HepG2 (cell line): ENCODE measurements around the gene MAPK8. TPM values are rescaled to one million over a fixed set of nuclear protein-coding genes. Genes with fewer than 3 reads are reported as not detected.

Experiments used
- ATAC-seq: fragments of 200-7000 bp; cut with Tn5 transposase; 3 replicates; pipeline ENCODE4 v1.9.1; 2020; ENCODE audit warnings: mild to moderate bottlenecking, moderate library complexity
- BruUV-seq: library from RNA; stranded (reverse); fragments of 400-500 nt; replicated peaks from 2 replicates; lab custom pipeline; 2021; lab: Mats Ljungman, UMichigan
- CTCF ChIA-PET: fragments of 300-600 bp; formaldehyde crosslinking; extraction: SDS; loops from one replicate; lab custom pipeline; 2021; ENCODE audit warnings: low total read pairs, inconsistent platforms, low intra/inter-chr PET ratio; lab: Yijun Ruan, JAX
- POLR2A ChIA-PET: fragments of 350-600 bp; sonication (Branson Sonifier 250); formaldehyde crosslinking; loops from one replicate; lab custom pipeline; 2020; ENCODE audit warnings: antibody characterized with exemption, inconsistent platforms; lab: Yijun Ruan, JAX
- DNase-seq: peaks from one replicate; pipeline ENCODE4 v3.0.0-alpha.2; 2015; ENCODE audit warnings: low spot score
- FAIRE-seq: peaks from 3 replicates; lab custom pipeline; 2011; peaks lifted over from hg19 to GRCh38; lab: Jason Lieb, UNC
- H2AFZ ChIP-seq: one replicate; pipeline ENCODE4 v1.6.1; 2011; ENCODE audit warnings: low read length, inconsistent platforms
- H3K27ac ChIP-seq: fragments of 300-600 bp; 3 replicates; pipeline ENCODE4 v1.8.0; 2011; ENCODE audit warnings: mixed run types, mild to moderate bottlenecking, mixed read lengths, low read length, inconsistent platforms; ENCODE audit not compliant: insufficient read depth; ENCODE audit errors: extremely low read length
- H3K27me3 ChIP-seq, 2 experiments: fragments of 200-600 bp in 1 of 2; 2 replicates in 1 of 2; 3 replicates in 1 of 2; pipeline versions ENCODE4 v1.6.0 to v1.8.0; 2011; ENCODE audit warnings: low read length in 2 of 2, mild to moderate bottlenecking in 2 of 2, moderate library complexity in 2 of 2, inconsistent platforms in 1 of 2; ENCODE audit not compliant: insufficient read depth in 2 of 2, control insufficient read depth in 1 of 2
- H3K36me3 ChIP-seq, 2 experiments: fragments of 200-600 bp in 1 of 2; replicated peaks in 1 of 2; 2 replicates in 1 of 2; 3 replicates in 1 of 2; pipeline versions ENCODE4 v1.5.1 to v1.8.0; 2011; ENCODE audit warnings: low read length in 2 of 2, inconsistent platforms in 1 of 2; ENCODE audit not compliant: insufficient read depth in 2 of 2, control insufficient read depth in 1 of 2
- H3K4me1 ChIP-seq: 2 replicates; pipeline ENCODE4 v1.5.1; 2012; ENCODE audit warnings: low read length, inconsistent platforms; ENCODE audit not compliant: insufficient read depth
- H3K4me2 ChIP-seq: 2 replicates; pipeline ENCODE4 v1.6.0; 2011; ENCODE audit warnings: low read depth, low read length, inconsistent platforms
- H3K4me3 ChIP-seq, 3 experiments: fragments of 200-600 bp in 1 of 3; sonication (generic), shearing (Covaris generic) in 1 of 3; replicated peaks in 1 of 3; 2 replicates each; pipeline ENCODE4 v1.5.1; 2011 to 2016; ENCODE audit warnings: low read length in 3 of 3, inconsistent platforms in 2 of 3, low read depth in 2 of 3, mild to moderate bottlenecking in 2 of 3, control low read depth in 1 of 3, mixed read lengths in 1 of 3; ENCODE audit not compliant: insufficient read depth in 1 of 3
- H3K79me2 ChIP-seq: one replicate; pipeline ENCODE4 v1.6.1; 2011; ENCODE audit warnings: low read length, inconsistent platforms; ENCODE audit not compliant: insufficient read depth
- H3K9ac ChIP-seq: 2 replicates; pipeline ENCODE4 v1.6.0; 2011; ENCODE audit warnings: mild to moderate bottlenecking, low read depth, low read length, inconsistent platforms; ENCODE audit not compliant: insufficient read depth
- H3K9me3 ChIP-seq: 2 replicates; pipeline ENCODE4 v1.5.1; 2012; ENCODE audit warnings: mild to moderate bottlenecking, low read length
- H4K20me1 ChIP-seq: 2 replicates; pipeline ENCODE4 v1.6.0; 2011; ENCODE audit warnings: inconsistent platforms, mild to moderate bottlenecking, low read length, moderate library complexity; ENCODE audit not compliant: insufficient read depth
- ATF4 ChIP-seq, 2 experiments: fragments of 450-650 bp in 1 of 2; sonication (generic) in 1 of 2; formaldehyde crosslinking; IDR thresholded peaks; 2 replicates each; pipeline versions ENCODE4 v1.5.0 to v1.8.0; 2020 to 2022; ENCODE audit warnings: mild to moderate bottlenecking in 1 of 2, missing genetic modification reagents in 1 of 2
- CCAR2 ChIP-seq: fragments of 200-400 bp; formaldehyde crosslinking; optimal IDR thresholded peaks from 2 replicates; pipeline ENCODE3; 2018; ENCODE audit warnings: low read depth, mild to moderate bottlenecking, low read length, moderate library complexity
- E2F5 ChIP-seq: sonication (generic); formaldehyde crosslinking; conservative IDR thresholded peaks from 2 replicates; pipeline ENCODE4 v1.4.0; 2020; ENCODE audit warnings: missing genetic modification reagents
- KLF6 ChIP-seq: IDR thresholded peaks from 2 replicates; pipeline ENCODE4 v1.8.0; 2016; ENCODE audit warnings: missing biosample characterization, missing genetic modification reagents
- LRRFIP1 ChIP-seq: sonication (generic); formaldehyde crosslinking; conservative IDR thresholded peaks from 2 replicates; pipeline ENCODE4 v1.4.0; 2020; ENCODE audit warnings: missing genetic modification reagents
- SOX5 ChIP-seq: IDR thresholded peaks from 2 replicates; pipeline ENCODE4 v1.6.1; 2016; ENCODE audit warnings: borderline replicate concordance
- SSRP1 ChIP-seq: IDR thresholded peaks from 2 replicates; pipeline ENCODE4 v1.6.1; 2016; ENCODE audit warnings: control low read depth
- TMF1 ChIP-seq: sonication (generic); formaldehyde crosslinking; IDR thresholded peaks from 2 replicates; pipeline ENCODE4 v1.8.1; 2022; ENCODE audit warnings: low read depth, missing genetic modification reagents
- ZMYM3 ChIP-seq: sonication (generic); formaldehyde crosslinking; IDR thresholded peaks from 2 replicates; pipeline ENCODE4 v1.5.1; 2020; ENCODE audit warnings: mild to moderate bottlenecking, missing genetic modification reagents
- ZNF292 ChIP-seq: sonication (generic); formaldehyde crosslinking; IDR thresholded peaks from 2 replicates; pipeline ENCODE4 v1.8.1; 2022; ENCODE audit warnings: mild to moderate bottlenecking, low read depth, missing genetic modification reagents, borderline replicate concordance
- ZSCAN31 ChIP-seq: sonication (generic); formaldehyde crosslinking; IDR thresholded peaks from 2 replicates; pipeline ENCODE4 v1.5.0; 2020; ENCODE audit warnings: low read depth, mild to moderate bottlenecking, missing genetic modification reagents
- WGBS: methylation state at CpG from one replicate; pipeline ENCODE4 v1.1.6; 2017; ENCODE audit warnings: low lambda C conversion rate; 5-methylcytosine and 5-hydroxymethylcytosine counted together
- in situ Hi-C: cut with HindIII; loops from 2 replicates; pipeline ENCODE4 v1.10.0; 2017; ENCODE audit warnings: low pct_unique_long_range_greater_than_20kb; ENCODE audit not compliant: extremely low pct_ligation_motif_present
- intact Hi-C: fragments of 100-400 bp; cut with micrococcal nuclease; formaldehyde crosslinking; loops from one replicate; pipeline ENCODE4 v1.10.0; 2022; ENCODE audit not compliant: unreplicated experiment
- polyA plus RNA-seq, 8 experiments: library from polyadenylated mRNA; depleted of rRNA in 3 of 8; stranded (reverse) in 7 of 8; unstranded in 1 of 8; fragments of >200 nt; fragmentation: Illumina TruSeq in 4 of 8; extraction: Trizol in 4 of 8; gene quantifications; 2 replicates each; pipeline versions ENCODE4 v1.2.1 to v1.2.3, GENCODE V29; 2011 to 2016; ENCODE audit warnings: low read depth in 4 of 8, missing spikeins in 1 of 8, mixed read lengths in 1 of 8; ENCODE audit not compliant: insufficient read depth in 1 of 8
- total RNA-seq, 5 experiments: library from RNA; depleted of rRNA; stranded (reverse); fragments of >200 nt; fragmentation: Illumina TruSeq; extraction: Trizol; gene quantifications; 2 replicates each; pipeline ENCODE4 v1.2.3, GENCODE V29; 2016; ENCODE audit warnings: low read depth in 1 of 5
- TF ChIP-seq, protein P1 (sequence below): sonication (generic); formaldehyde crosslinking; IDR thresholded peaks from 2 replicates; pipeline ENCODE4 v1.4.0; 2020; ENCODE audit warnings: missing genetic modification reagents
- TF ChIP-seq, protein P2 (sequence below): sonication (generic); formaldehyde crosslinking; IDR thresholded peaks from 2 replicates; pipeline ENCODE4 v1.8.0; 2022; ENCODE audit warnings: missing genetic modification reagents, low read depth, mild to moderate bottlenecking, borderline replicate concordance

Gene MAPK8
- total and polyA plus RNA-seq, 2 of the 13 experiments (the other 11 are each of a cell fraction or from before 2014, with no cell fraction given) = 41.6 to 47.3 TPM

- no peak overlapping the region for H3K9ac ChIP-seq
- H3K4me3 ChIP-seq = no peak overlapping the region
- in situ Hi-C loops (loop anchor here (25.0 kb wide), 1 partner anchor 304 kb away; no protein-coding TSS in a partner anchor), intact Hi-C loops (no loop called here)
- ATAC-seq = no peak
- ChIA-PET POLR2A (no interaction called here), CTCF (no interaction called here)
- no peak overlapping the region for H3K27ac ChIP-seq
- H2AFZ ChIP-seq = no peak overlapping the region
- H3K9me3 ChIP-seq = no peaks in the 10 kb centered on the region
- DNase-seq = no peak
- H3K27me3 ChIP-seq = no peaks in the 10 kb centered on the region
- H3K79me2 ChIP-seq = no peaks in the 10 kb centered on the region
- WGBS = 97% methylated on average over 1 of the region's 1 CpG
- no peaks in the 10 kb centered on the region for H3K36me3 ChIP-seq
- FAIRE-seq = no peak
- BruUV-seq = no TSS peak
- no peak overlapping the region for H3K4me2 ChIP-seq
- H3K4me1 ChIP-seq = no peaks in the 10 kb centered on the region
- H4K20me1 ChIP-seq = no peaks in the 10 kb centered on the region
- TF ChIP-seq ZSCAN31 (CRISPR knock-in tag) = no peak
- TF ChIP-seq ZMYM3 (CRISPR knock-in tag) = no peak
- no peak for TF ChIP-seq ZNF292
- TF ChIP-seq LRRFIP1 (CRISPR knock-in tag) = no peak
- no peak for TF ChIP-seq CCAR2
- no peak for TF ChIP-seq SSRP1 (CRISPR knock-in tag)
- no peak for TF ChIP-seq TMF1 (CRISPR knock-in tag)
- TF ChIP-seq SOX5 (CRISPR knock-in tag) = no peak
- TF ChIP-seq ATF4 (CRISPR knock-in tag; IDR thresholded peaks at IDR 0.05) = no peak
- TF ChIP-seq KLF6 (CRISPR knock-in tag) = no peak
- TF ChIP-seq, protein P1, sequence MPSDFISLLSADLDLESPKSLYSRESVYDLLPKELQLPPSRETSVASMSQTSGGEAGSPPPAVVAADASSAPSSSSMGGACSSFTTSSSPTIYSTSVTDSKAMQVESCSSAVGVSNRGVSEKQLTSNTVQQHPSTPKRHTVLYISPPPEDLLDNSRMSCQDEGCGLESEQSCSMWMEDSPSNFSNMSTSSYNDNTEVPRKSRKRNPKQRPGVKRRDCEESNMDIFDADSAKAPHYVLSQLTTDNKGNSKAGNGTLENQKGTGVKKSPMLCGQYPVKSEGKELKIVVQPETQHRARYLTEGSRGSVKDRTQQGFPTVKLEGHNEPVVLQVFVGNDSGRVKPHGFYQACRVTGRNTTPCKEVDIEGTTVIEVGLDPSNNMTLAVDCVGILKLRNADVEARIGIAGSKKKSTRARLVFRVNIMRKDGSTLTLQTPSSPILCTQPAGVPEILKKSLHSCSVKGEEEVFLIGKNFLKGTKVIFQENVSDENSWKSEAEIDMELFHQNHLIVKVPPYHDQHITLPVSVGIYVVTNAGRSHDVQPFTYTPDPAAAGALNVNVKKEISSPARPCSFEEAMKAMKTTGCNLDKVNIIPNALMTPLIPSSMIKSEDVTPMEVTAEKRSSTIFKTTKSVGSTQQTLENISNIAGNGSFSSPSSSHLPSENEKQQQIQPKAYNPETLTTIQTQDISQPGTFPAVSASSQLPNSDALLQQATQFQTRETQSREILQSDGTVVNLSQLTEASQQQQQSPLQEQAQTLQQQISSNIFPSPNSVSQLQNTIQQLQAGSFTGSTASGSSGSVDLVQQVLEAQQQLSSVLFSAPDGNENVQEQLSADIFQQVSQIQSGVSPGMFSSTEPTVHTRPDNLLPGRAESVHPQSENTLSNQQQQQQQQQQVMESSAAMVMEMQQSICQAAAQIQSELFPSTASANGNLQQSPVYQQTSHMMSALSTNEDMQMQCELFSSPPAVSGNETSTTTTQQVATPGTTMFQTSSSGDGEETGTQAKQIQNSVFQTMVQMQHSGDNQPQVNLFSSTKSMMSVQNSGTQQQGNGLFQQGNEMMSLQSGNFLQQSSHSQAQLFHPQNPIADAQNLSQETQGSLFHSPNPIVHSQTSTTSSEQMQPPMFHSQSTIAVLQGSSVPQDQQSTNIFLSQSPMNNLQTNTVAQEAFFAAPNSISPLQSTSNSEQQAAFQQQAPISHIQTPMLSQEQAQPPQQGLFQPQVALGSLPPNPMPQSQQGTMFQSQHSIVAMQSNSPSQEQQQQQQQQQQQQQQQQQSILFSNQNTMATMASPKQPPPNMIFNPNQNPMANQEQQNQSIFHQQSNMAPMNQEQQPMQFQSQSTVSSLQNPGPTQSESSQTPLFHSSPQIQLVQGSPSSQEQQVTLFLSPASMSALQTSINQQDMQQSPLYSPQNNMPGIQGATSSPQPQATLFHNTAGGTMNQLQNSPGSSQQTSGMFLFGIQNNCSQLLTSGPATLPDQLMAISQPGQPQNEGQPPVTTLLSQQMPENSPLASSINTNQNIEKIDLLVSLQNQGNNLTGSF (CRISPR knock-in tag) = no peak
- TF ChIP-seq E2F5 (CRISPR knock-in tag) = no peak
- TF ChIP-seq, protein P2, sequence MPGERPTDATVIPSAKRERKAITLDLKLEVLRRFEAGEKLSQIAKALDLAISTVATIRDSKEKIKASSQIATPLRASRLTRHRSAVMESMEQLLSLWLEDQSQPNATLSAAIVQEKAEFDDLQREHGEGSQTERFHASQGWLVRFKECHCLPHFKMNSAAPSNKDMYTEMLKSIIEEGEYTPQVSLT (CRISPR knock-in tag) = no peak
Measured at GRCh38 chr10:48358162-48358561, 51.7 kb downstream of the MAPK8 start.
